B cell (primary cell): Measurements from ENCODE around the gene PLEKHM3.

ENCODE experiments used
- EZH2 ChIP-seq: IDR thresholded peaks from 2 replicates; pipeline ENCODE4 v1.6.1; 2012; ENCODE audit warnings: borderline replicate concordance, low read depth, mild to moderate bottlenecking, moderate library complexity, low read length; ENCODE audit not compliant: insufficient read depth, poor library complexity, severe bottlenecking
- TF ChIP-seq, protein P1 (sequence below): fragments of 200-600 bp; IDR thresholded peaks from one replicate; pipeline ENCODE4 v1.8.0; 2022; ENCODE audit warnings: antibody characterized with exemption, mild to moderate bottlenecking

DNA sequence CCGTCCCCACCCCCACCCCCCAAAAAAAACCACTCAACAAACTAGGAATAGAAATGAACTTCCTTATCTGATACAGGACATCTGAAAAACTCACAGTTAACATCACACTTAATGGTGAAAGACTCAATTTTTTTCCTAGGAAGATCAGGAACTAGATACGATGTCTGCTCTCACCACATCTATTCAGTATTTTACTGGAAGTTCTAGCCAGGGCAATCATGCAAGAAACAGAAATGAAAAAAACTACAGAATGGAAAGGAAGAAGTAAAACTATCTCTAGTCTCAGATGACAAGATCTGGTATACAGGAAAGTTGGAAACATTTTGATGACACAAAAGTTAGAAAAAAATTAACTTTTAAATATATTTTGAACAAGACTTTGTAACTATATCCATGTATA, 141.2 kb downstream of the PLEKHM3 start:
- TF ChIP-seq, protein P1, sequence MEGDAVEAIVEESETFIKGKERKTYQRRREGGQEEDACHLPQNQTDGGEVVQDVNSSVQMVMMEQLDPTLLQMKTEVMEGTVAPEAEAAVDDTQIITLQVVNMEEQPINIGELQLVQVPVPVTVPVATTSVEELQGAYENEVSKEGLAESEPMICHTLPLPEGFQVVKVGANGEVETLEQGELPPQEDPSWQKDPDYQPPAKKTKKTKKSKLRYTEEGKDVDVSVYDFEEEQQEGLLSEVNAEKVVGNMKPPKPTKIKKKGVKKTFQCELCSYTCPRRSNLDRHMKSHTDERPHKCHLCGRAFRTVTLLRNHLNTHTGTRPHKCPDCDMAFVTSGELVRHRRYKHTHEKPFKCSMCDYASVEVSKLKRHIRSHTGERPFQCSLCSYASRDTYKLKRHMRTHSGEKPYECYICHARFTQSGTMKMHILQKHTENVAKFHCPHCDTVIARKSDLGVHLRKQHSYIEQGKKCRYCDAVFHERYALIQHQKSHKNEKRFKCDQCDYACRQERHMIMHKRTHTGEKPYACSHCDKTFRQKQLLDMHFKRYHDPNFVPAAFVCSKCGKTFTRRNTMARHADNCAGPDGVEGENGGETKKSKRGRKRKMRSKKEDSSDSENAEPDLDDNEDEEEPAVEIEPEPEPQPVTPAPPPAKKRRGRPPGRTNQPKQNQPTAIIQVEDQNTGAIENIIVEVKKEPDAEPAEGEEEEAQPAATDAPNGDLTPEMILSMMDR = no peak
- no peak for TF ChIP-seq EZH2
